A673 (cell line): ENCODE results near the gene TLE1. TPM values are rescaled to one million over a fixed set of nuclear protein-coding genes. Genes with fewer than 3 reads are reported as not detected.
"Not testable (repeated sequence)": the region's sequence is repeated elsewhere in the genome, so short reads cannot be mapped to it uniquely, and the experiment has no call there.

Experiments
- Bru-seq: library from RNA; stranded (reverse); fragments of 400-500 nt; gene quantifications from one replicate; lab custom pipeline; 2021; lab: Mats Ljungman, UMichigan
- BruChase-seq, 2 experiments: library from RNA; stranded (reverse); fragments of 400-500 nt; gene quantifications; one replicate each; lab custom pipeline; 2021; lab: Mats Ljungman, UMichigan
- BruUV-seq: library from RNA; stranded (reverse); fragments of 400-500 nt; replicated peaks from 2 replicates; lab custom pipeline; 2021; lab: Mats Ljungman, UMichigan
- CTCF ChIA-PET: fragments of 300-600 bp; sonication (Branson Sonifier 250); formaldehyde crosslinking; loops from one replicate; lab custom pipeline; 2022; ENCODE audit warnings: antibody characterized with exemption; lab: Charles Lee
- POLR2A ChIA-PET: fragments of 300-600 bp; sonication (Branson Sonifier 250); formaldehyde crosslinking; loops from one replicate; lab custom pipeline; 2022; ENCODE audit warnings: antibody characterized with exemption; ENCODE audit not compliant: low non-redundant PET; lab: Charles Lee
- DNase-seq: peaks from one replicate; pipeline ENCODE4 v3.0.0-alpha.2; 2015; ENCODE audit warnings: low spot score
- H3K27ac ChIP-seq: fragments of 200-600 bp; sonication (generic); 2 replicates; pipeline ENCODE4 v1.5.1; 2016; ENCODE audit warnings: mixed run types, low read depth, mild to moderate bottlenecking, mixed read lengths, antibody characterized with exemption, low read length; ENCODE audit not compliant: poor library complexity, severe bottlenecking
- H3K27me3 ChIP-seq: fragments of 200-600 bp; sonication (generic); replicated peaks from 2 replicates; pipeline ENCODE4 v1.6.1; 2017; ENCODE audit warnings: mixed run types, low read depth, mild to moderate bottlenecking, mixed read lengths, antibody characterized with exemption, low read length; ENCODE audit not compliant: insufficient read depth, poor library complexity
- H3K36me3 ChIP-seq: fragments of 200-600 bp; sonication (generic); 2 replicates; pipeline ENCODE4 v1.6.1; 2016; ENCODE audit warnings: mixed run types, mild to moderate bottlenecking, mixed read lengths, antibody characterized with exemption, low read length; ENCODE audit not compliant: insufficient read depth, poor library complexity, severe bottlenecking
- H3K4me1 ChIP-seq: fragments of 200-600 bp; sonication (generic); 2 replicates; pipeline ENCODE4 v1.6.1; 2017; ENCODE audit warnings: mixed run types, mild to moderate bottlenecking, mixed read lengths, antibody characterized with exemption, low read length; ENCODE audit not compliant: insufficient read depth, poor library complexity, severe bottlenecking
- H3K4me3 ChIP-seq: fragments of 200-600 bp; sonication (generic); 2 replicates; pipeline ENCODE4 v1.5.1; 2016; ENCODE audit warnings: low read depth, mixed run types, mild to moderate bottlenecking, mixed read lengths, low read length; ENCODE audit not compliant: poor library complexity, severe bottlenecking
- H3K9me3 ChIP-seq: fragments of 200-600 bp; sonication (generic); 2 replicates; pipeline ENCODE4 v1.6.1; 2016; ENCODE audit warnings: mixed run types, low read depth, mild to moderate bottlenecking, mixed read lengths, antibody characterized with exemption, low read length; ENCODE audit not compliant: poor library complexity, severe bottlenecking
- CTCF ChIP-seq: fragments of 300-800, 200-600 bp; sonication (generic); conservative IDR thresholded peaks from 2 replicates; pipeline ENCODE4 v1.5.1; 2017; ENCODE audit warnings: low read depth, mild to moderate bottlenecking, antibody characterized with exemption, low read length, moderate library complexity, mixed read lengths
- EZH2 ChIP-seq: fragments of 200-600 bp; sonication (generic); IDR thresholded peaks from 2 replicates; pipeline ENCODE4 v1.6.1; 2017; ENCODE audit warnings: borderline replicate concordance, low read depth, mild to moderate bottlenecking, mixed read lengths, antibody characterized with exemption, low read length; ENCODE audit not compliant: poor library complexity, severe bottlenecking
- intact Hi-C: fragments of 100-400 bp; cut with micrococcal nuclease; formaldehyde crosslinking; loops from one replicate; pipeline ENCODE4 v1.10.0; 2022; ENCODE audit not compliant: unreplicated experiment
- long read RNA-seq: library from polyadenylated mRNA; stranded (forward); transcript quantifications from one replicate; pipeline ENCODE4 v2.0.0, GENCODE V29; 2022
- total RNA-seq: library from RNA; stranded (reverse); gene quantifications from 2 replicates; pipeline ENCODE4 v1.2.3, GENCODE V29; 2021

Gene TLE1
- total RNA-seq (2.2 and 3.1 TPM in 2 replicates), Bru-seq, nascent RNA (percentile 37 among the genes with signal in this experiment), BruChase-seq, experiment 1, labeled RNA remaining after a 2-hour chase (percentile 36 among the genes with signal in this experiment), BruChase-seq, experiment 2, labeled RNA remaining after a 6-hour chase (percentile 26 among the genes with signal in this experiment)
- long read RNA-seq, partial matches to known transcripts: 6 of 9 reads
- long read RNA-seq, other reads (novel, unspliced or antisense): 3 of 9 reads

GRCh38 chr9:81689343-81690175, at the start of gene TLE1:
TSS of gene TLE1 (minus strand) at chr9:81689547. CDS start at chr9:81688240, 1,307 bp downstream.
- BruUV-seq: no TSS peak
- H3K4me1 ChIP-seq: no peaks in the 10 kb centered on the region
- no peak within 1 kb of the TSS for H3K27ac ChIP-seq
- POLR2A ChIA-PET: interaction anchor here (0.6 kb wide), 1 partner anchor 94 kb away, joined by 4 read pairs; no protein-coding TSS in a partner anchor
- CTCF ChIA-PET: no interaction called here
- peak; percentile 97 for DNase-seq
- TF ChIP-seq EZH2: no peak
- TF ChIP-seq CTCF: no peak
- H3K9me3 ChIP-seq: no peaks in the 10 kb centered on the region
- intact Hi-C loops: loop anchor here (2.0 kb wide), 1 partner anchor 167 kb away; no protein-coding TSS in a partner anchor
- H3K36me3 ChIP-seq: no peaks in the 10 kb centered on the region
- peak within 1 kb of the TSS; percentile 40 for H3K4me3 ChIP-seq
- H3K27me3 ChIP-seq: peaks cover 41% of the 10 kb centered on the region

GRCh38 chr9:81737871-81738507, 48.6 kb upstream of the TLE1 start:
- Histone ChIP-seq H3K36me3 (no peaks in the 10 kb centered on the region), H3K27me3 (no peaks in the 10 kb centered on the region), H3K4me1 (no peaks in the 10 kb centered on the region), H3K9me3 (peaks cover 7% of the 10 kb centered on the region), H3K27ac (no peak overlapping the region), H3K4me3 (no peak overlapping the region)
- BruUV-seq: no TSS peak
- ChIA-PET CTCF (no interaction called here), POLR2A (no interaction called here)
- DNase-seq: no peak
- intact Hi-C loops: no loop called here
- no peak for TF ChIP-seq EZH2
- TF ChIP-seq CTCF: no peak

GRCh38 chr9:81730498-81730897, 41.2 kb upstream of the TLE1 start:
- POLR2A ChIA-PET, H3K27ac ChIP-seq, H3K27me3 ChIP-seq, DNase-seq, H3K4me3 ChIP-seq, H3K4me1 ChIP-seq, CTCF ChIA-PET, BruUV-seq, H3K9me3 ChIP-seq, H3K36me3 ChIP-seq, intact Hi-C loops: not testable (repeated sequence)
